GM18858 (cell line): Measurements from ENCODE around the gene RB1.

Experiments
- ATAC-seq: cut with Tn5 transposase; IDR thresholded peaks from one replicate; pipeline ENCODE4 v1.9.1; 2021; ENCODE audit not compliant: unreplicated experiment

Gene RB1

GRCh38 chr13:48303359-48304142, at the start of gene RB1:
TSS of gene RB1 (plus strand) at chr13:48303751. CDS start at chr13:48303913, 162 bp downstream.
- peak; percentile 48 for ATAC-seq

- no peak for ATAC-seq
These were observed 49.7 kb upstream of the RB1 start for GRCh38 chr13:48253849-48254248.

GRCh38 chr13:48255090-48255489, 48.5 kb upstream of the RB1 start:
- ATAC-seq: no peak

- ATAC-seq: no peak
These were observed 47.6 kb upstream of the RB1 start for GRCh38 chr13:48255954-48256353.

- ATAC-seq: no peak
These were observed 45.5 kb upstream of the RB1 start for GRCh38 chr13:48258002-48258401.

GRCh38 chr13:48258430-48258829, 45.1 kb upstream of the RB1 start:
- ATAC-seq: no peak

- no peak for ATAC-seq
These were observed 42.6 kb upstream of the RB1 start for GRCh38 chr13:48260970-48261369.

- ATAC-seq: no peak
These were observed 40.4 kb upstream of the RB1 start for GRCh38 chr13:48263196-48263595.

- ATAC-seq: no peak
These were observed 39.5 kb upstream of the RB1 start for GRCh38 chr13:48264058-48264457.

GRCh38 chr13:48265217-48265815, 38.2 kb upstream of the RB1 start:
- ATAC-seq: peak; percentile 83

- ATAC-seq: no peak
These were observed 37.4 kb upstream of the RB1 start for GRCh38 chr13:48266150-48266549.

GRCh38 chr13:48266701-48267639, 36.6 kb upstream of the RB1 start:
- ATAC-seq: no peak

GRCh38 chr13:48268019-48268418, 35.5 kb upstream of the RB1 start:
- no peak for ATAC-seq

- ATAC-seq: no peak
These were observed 30.2 kb upstream of the RB1 start for GRCh38 chr13:48273346-48273745.

GRCh38 chr13:48275507-48275906, 28.0 kb upstream of the RB1 start:
- ATAC-seq: no peak

GRCh38 chr13:48278806-48279205, 24.7 kb upstream of the RB1 start:
- no peak for ATAC-seq

GRCh38 chr13:48281556-48281955, 22.0 kb upstream of the RB1 start:
- no peak for ATAC-seq

- no peak for ATAC-seq
These were observed 11.8 kb upstream of the RB1 start for GRCh38 chr13:48291730-48292129.

GRCh38 chr13:48292650-48293049, 10.9 kb upstream of the RB1 start:
- no peak for ATAC-seq

- no peak for ATAC-seq
These were observed 8.9 kb upstream of the RB1 start for GRCh38 chr13:48294653-48295052.

- no peak for ATAC-seq
These were observed 8.3 kb upstream of the RB1 start for GRCh38 chr13:48295271-48295670.

GRCh38 chr13:48296528-48296927, 7.0 kb upstream of the RB1 start:
- no peak for ATAC-seq
